ENCODE measurements around the gene LRRTM1. TPM values are rescaled to one million over a fixed set of nuclear protein-coding genes. Genes with fewer than 3 reads are reported as not detected.

LRRTM1 gene
- total and polyA plus RNA-seq, 2 donors (not counting 3 experiments of a cell fraction or from before 2014, with no cell fraction given), result not detected

DNA sequence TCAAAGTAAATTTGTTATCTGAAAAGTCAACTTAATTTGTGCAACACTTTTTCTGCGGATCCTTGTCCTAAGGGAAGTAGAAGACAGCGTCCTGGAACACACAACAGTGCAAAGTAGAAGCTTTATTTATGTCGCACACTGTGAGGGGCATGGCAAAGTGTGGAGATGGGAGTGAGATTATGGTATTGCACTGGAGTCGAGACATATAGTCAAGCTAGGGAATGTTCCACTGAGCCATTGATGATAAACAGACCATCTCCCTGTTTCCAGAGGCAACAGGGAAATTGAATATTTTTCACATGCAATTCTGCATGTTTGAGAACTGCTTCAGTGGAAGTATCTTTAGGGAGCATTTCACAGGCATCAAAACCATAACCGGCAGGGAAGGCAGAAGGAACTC is 46.2 kb downstream of the LRRTM1 start:
- no TSS peak for BruUV-seq (replicated peaks)
- Histone ChIP-seq H3K9me1 (replicated peaks; ENCODE audit: control insufficient read depth, extremely low read depth, insufficient read depth, low read length) (no peaks in the 10 kb centered on the region), H3K36me3 (ENCODE audit: control insufficient read depth in 2 of 2, extremely low read depth in 1 of 2, insufficient read depth in 2 of 2, low read length in 2 of 2) (no peaks in the 10 kb centered on the region), H3K27me3 (ENCODE audit: control insufficient read depth in 2 of 2, insufficient read depth in 2 of 2, low read length in 2 of 2) (no peaks in the 10 kb centered on the region), H3K4me3 (replicated peaks in 1 of 3; ENCODE audit: insufficient read depth in 1 of 3, low read depth in 1 of 3, low read length in 3 of 3) (no peak overlapping the region), H3K4me1 (ENCODE audit: control insufficient read depth, extremely low read depth, insufficient read depth, low read length) (no peaks in the 10 kb centered on the region), H2AFZ (ENCODE audit: low read depth, low read length) (no peak overlapping the region), H3K9me3 (replicated peaks; ENCODE audit: control insufficient read depth, insufficient read depth, low read length) (peaks cover 10% of the 10 kb centered on the region), H3K79me2 (ENCODE audit: control insufficient read depth, insufficient read depth, low read length) (no peaks in the 10 kb centered on the region), H3K4me2 (ENCODE audit: insufficient read depth, low read length) (no peak overlapping the region), H3K27ac (ENCODE audit: insufficient read depth, low read depth, low read length) (no peak overlapping the region), H3K9ac (replicated peaks; ENCODE audit: extremely low read depth, insufficient read depth, low read length) (no peak overlapping the region), H4K20me1 (replicated peaks; ENCODE audit: control insufficient read depth, extremely low read depth, insufficient read depth, low read length) (no peaks in the 10 kb centered on the region)
- ChIA-PET POLR2A (no interaction called here), CTCF (no interaction called here)
- dilution Hi-C loops (cut with MboI; ENCODE audit: extremely low pct_ligation_motif_present, low sequenced_read_pairs) (no loop called here), intact Hi-C loops (cut with micrococcal nuclease) (no loop called here)
- TF ChIP-seq JUN (IDR thresholded peaks at IDR 0.05; ENCODE audit: borderline replicate concordance, insufficient read depth, insufficient read length, low read depth), result no peak
- TF ChIP-seq FOS (IDR thresholded peaks at IDR 0.05; ENCODE audit: borderline replicate concordance, insufficient read depth, low read length), result no peak
- TF ChIP-seq EZH2 (IDR thresholded peaks at IDR 0.05; ENCODE audit: borderline replicate concordance, low read depth, low read length, severe bottlenecking), result no peak
- TF ChIP-seq MYC (IDR thresholded peaks at IDR 0.05; ENCODE audit: low read depth, low read length), result no peak
- TF ChIP-seq POLR2AphosphoS5 (IDR thresholded peaks at IDR 0.05; ENCODE audit: insufficient read depth, low read depth, low read length), result no peak
- no peak for TF ChIP-seq GATA2 (IDR thresholded peaks at IDR 0.05; ENCODE audit: insufficient read depth, insufficient read length, low read depth, low read length)
- TF ChIP-seq CTCF (IDR thresholded peaks at IDR 0.05; ENCODE audit: extremely low read depth in 1 of 2, insufficient read depth in 1 of 2, low read depth in 1 of 2, low read length in 2 of 2), result no peak
- TF ChIP-seq, protein P1, sequence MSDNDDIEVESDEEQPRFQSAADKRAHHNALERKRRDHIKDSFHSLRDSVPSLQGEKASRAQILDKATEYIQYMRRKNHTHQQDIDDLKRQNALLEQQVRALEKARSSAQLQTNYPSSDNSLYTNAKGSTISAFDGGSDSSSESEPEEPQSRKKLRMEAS (IDR thresholded peaks at IDR 0.05; ENCODE audit: insufficient read depth, insufficient read length), result no peak
- no peak for TF ChIP-seq POLR2A (IDR thresholded peaks at IDR 0.05; ENCODE audit: low read depth, low read length)
- no peak for DNase-seq (ENCODE audit: low read depth, low spot score)
- FAIRE-seq, result no peak
